ENCODE results near the gene SLC17A6. TPM values are rescaled to one million over a fixed set of nuclear protein-coding genes. Genes with fewer than 3 reads are reported as not detected.

The SLC17A6 gene
- polyA plus RNA-seq, 1 donor from 2014 or later: 3.3 TPM

- Histone ChIP-seq H3K9me2 (ENCODE audit: insufficient read depth, low read length) (no peaks in the 10 kb centered on the region), H3K36me3 (ENCODE audit: insufficient read depth, low read length) (no peaks in the 10 kb centered on the region), H3K27ac (ENCODE audit: low read length) (no peak overlapping the region), H3K27me3 (ENCODE audit: insufficient read depth, low read depth, low read length) (peaks cover 92% of the 10 kb centered on the region), H3K4me2 (ENCODE audit: low read length) (no peak overlapping the region), H3K9me3 (ENCODE audit: low read length) (no peaks in the 10 kb centered on the region), H3K79me2 (replicated peaks; ENCODE audit: insufficient read depth, low read length) (no peaks in the 10 kb centered on the region), H3K9ac (ENCODE audit: low read length) (no peak overlapping the region), H4K20me1 (ENCODE audit: insufficient read depth) (no peaks in the 10 kb centered on the region), H3F3A (ENCODE audit: insufficient read depth, low read length, poor library complexity, severe bottlenecking) (no peaks in the 10 kb centered on the region), H3K4me3 (ENCODE audit: low read length) (peak overlapping the region; percentile 45), H2AFZ (ENCODE audit: low read depth, low read length) (no peak overlapping the region)
- no peak for TF ChIP-seq TAF1 (IDR thresholded peaks at IDR 0.05; ENCODE audit: low read depth)
- no peak for TF ChIP-seq RAD21 (conservative IDR thresholded peaks at IDR 0.05)
- TF ChIP-seq CTCF (IDR thresholded peaks at IDR 0.05; ENCODE audit: poor library complexity, severe bottlenecking): no peak
- no peak for TF ChIP-seq REST (IDR thresholded peaks at IDR 0.05; ENCODE audit: borderline replicate concordance)
- TF ChIP-seq MXI1 (conservative IDR thresholded peaks at IDR 0.05; ENCODE audit: poor library complexity, severe bottlenecking): no peak
These were observed 1.4 kb downstream of the SLC17A6 start for GRCh38 chr11:22339611-22340010.

- Histone ChIP-seq H3K27me3 (ENCODE audit: insufficient read depth, low read depth, low read length) (peaks cover 98% of the 10 kb centered on the region), H3F3A (ENCODE audit: insufficient read depth, low read length, poor library complexity, severe bottlenecking) (no peaks in the 10 kb centered on the region), H3K79me2 (replicated peaks; ENCODE audit: insufficient read depth, low read length) (no peaks in the 10 kb centered on the region), H2AFZ (ENCODE audit: low read depth, low read length) (no peak overlapping the region), H3K9me3 (ENCODE audit: low read length) (no peaks in the 10 kb centered on the region), H3K4me2 (ENCODE audit: low read length) (no peak overlapping the region), H3K9ac (ENCODE audit: low read length) (peak overlapping the region; percentile 27), H3K9me2 (ENCODE audit: insufficient read depth, low read length) (no peaks in the 10 kb centered on the region), H3K27ac (ENCODE audit: low read length) (peak overlapping the region; percentile 15), H4K20me1 (ENCODE audit: insufficient read depth) (no peaks in the 10 kb centered on the region), H3K36me3 (ENCODE audit: insufficient read depth, low read length) (no peaks in the 10 kb centered on the region), H3K4me3 (ENCODE audit: low read length) (peak overlapping the region; percentile 45)
- TF ChIP-seq SMC3 (conservative IDR thresholded peaks at IDR 0.05; ENCODE audit: poor library complexity): no peak
- peak; percentile 52 for TF ChIP-seq POLR2AphosphoS5 (IDR thresholded peaks at IDR 0.05)
These were observed 2.1 kb downstream of the SLC17A6 start for GRCh38 chr11:22340235-22340634.

- Histone ChIP-seq H3K27me3 (ENCODE audit: insufficient read depth, low read depth, low read length) (peaks cover 95% of the 10 kb centered on the region), H2AFZ (ENCODE audit: low read depth, low read length) (no peak overlapping the region), H3K79me2 (replicated peaks; ENCODE audit: insufficient read depth, low read length) (no peaks in the 10 kb centered on the region), H3K27ac (ENCODE audit: low read length) (peak overlapping the region; percentile 15), H3F3A (ENCODE audit: insufficient read depth, low read length, poor library complexity, severe bottlenecking) (no peaks in the 10 kb centered on the region), H3K4me3 (ENCODE audit: low read length) (peak overlapping the region; percentile 45), H3K9me2 (ENCODE audit: insufficient read depth, low read length) (no peaks in the 10 kb centered on the region), H3K9ac (ENCODE audit: low read length) (peak overlapping the region; percentile 27), H3K9me3 (ENCODE audit: low read length) (no peaks in the 10 kb centered on the region), H3K4me2 (ENCODE audit: low read length) (no peak overlapping the region), H3K36me3 (ENCODE audit: insufficient read depth, low read length) (no peaks in the 10 kb centered on the region), H4K20me1 (ENCODE audit: insufficient read depth) (no peaks in the 10 kb centered on the region)
- TF ChIP-seq SMC3 (conservative IDR thresholded peaks at IDR 0.05; ENCODE audit: poor library complexity): no peak
- no peak for TF ChIP-seq MXI1 (conservative IDR thresholded peaks at IDR 0.05; ENCODE audit: poor library complexity, severe bottlenecking)
- TF ChIP-seq EZH2 (IDR thresholded peaks at IDR 0.05; ENCODE audit: borderline replicate concordance, insufficient read depth, low read length, poor library complexity, severe bottlenecking): peak; percentile 45
- no peak for TF ChIP-seq EP300 (conservative IDR thresholded peaks at IDR 0.05; ENCODE audit: poor library complexity, severe bottlenecking)
- TF ChIP-seq TAF1 (IDR thresholded peaks at IDR 0.05; ENCODE audit: low read depth): no peak
These were observed 2.8 kb downstream of the SLC17A6 start for GRCh38 chr11:22340701-22341587.

All from neural cell (in vitro differentiated cells).